GM20431 (cell line): ENCODE results near the gene SLC35A3.
"Not testable (repeated sequence)": the region's sequence is repeated elsewhere in the genome, so short reads cannot be mapped to it uniquely, and the experiment has no call there.

Experiments
- in situ Hi-C: fragments of 300-500 bp; cut with MseI, MboI; formaldehyde crosslinking; loops from one replicate; pipeline ENCODE4 v1.15.0; 2020; ENCODE audit warnings: low sequenced_read_pairs; ENCODE audit not compliant: unreplicated experiment

The SLC35A3 gene

DNA sequence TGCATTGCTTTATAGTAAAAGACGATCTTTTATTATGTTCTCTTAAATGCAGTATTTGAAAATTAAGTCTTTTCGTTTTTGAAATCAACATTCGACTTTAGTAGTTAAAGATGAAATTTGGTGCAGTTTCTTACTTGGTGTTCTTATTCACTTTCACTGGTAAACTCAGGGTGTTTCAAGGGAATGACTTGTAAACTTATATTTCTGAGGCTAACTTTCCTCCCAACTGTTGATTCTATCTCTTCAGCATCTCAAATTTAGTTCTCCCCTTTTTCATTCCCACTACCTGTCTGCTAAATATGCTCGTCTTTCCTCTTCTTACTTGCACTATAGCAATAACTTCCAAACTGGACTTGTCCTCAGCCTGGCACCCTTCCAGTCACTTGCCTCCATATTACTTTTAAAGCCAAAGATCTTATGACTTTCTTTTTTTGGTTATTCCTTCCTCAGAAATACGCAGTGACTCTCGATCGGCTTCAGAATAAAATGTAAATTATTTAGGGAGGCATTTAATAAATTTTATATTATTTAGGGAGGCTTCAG is 988 bp downstream of the SLC35A3 start:
- in situ Hi-C loops, result no loop called here

- in situ Hi-C loops, result not testable (repeated sequence)
Measured at GRCh38 chr1:99972066-99972465, 2.3 kb downstream of the SLC35A3 start.

DNA sequence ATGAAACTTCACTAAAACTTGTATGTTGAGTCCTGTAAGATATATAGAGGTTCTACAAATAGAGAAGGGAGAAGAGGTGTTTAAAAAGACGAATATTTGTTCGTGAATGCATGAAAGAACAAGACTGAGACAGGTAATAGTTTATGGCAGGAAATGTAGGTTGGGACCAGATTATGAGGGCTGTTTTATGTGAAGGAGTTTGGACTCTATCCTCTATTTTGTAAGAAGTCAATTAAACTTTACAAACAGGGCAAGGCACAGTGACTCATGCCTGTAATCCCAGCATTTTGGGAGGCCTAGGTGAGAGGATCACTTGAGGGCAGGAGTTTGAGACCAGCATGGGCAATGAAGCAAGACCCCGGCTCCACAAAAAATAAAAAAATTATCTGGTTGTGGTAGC is 5.7 kb downstream of the SLC35A3 start:
- in situ Hi-C loops, result no loop called here

DNA sequence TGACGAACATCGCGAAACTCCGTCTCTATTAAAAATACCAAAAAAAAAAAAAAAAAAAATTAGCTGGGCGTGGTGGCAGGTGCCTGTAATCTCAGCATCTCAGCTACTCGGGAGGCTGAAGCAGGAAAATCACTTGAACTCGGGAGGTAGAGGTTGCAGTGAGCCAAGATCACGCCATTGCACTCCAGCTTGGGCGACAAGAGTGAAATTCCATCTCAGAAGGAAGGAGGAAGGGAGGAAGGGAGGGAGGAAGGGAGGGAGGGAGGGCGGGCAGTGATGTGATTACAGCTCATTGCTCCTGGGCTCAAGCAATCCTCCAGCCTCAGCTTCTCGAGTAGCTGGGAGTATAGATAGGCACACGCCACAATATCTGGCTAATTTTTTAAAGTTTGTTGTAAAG is 7.5 kb downstream of the SLC35A3 start:
- in situ Hi-C loops, result not testable (repeated sequence)

DNA sequence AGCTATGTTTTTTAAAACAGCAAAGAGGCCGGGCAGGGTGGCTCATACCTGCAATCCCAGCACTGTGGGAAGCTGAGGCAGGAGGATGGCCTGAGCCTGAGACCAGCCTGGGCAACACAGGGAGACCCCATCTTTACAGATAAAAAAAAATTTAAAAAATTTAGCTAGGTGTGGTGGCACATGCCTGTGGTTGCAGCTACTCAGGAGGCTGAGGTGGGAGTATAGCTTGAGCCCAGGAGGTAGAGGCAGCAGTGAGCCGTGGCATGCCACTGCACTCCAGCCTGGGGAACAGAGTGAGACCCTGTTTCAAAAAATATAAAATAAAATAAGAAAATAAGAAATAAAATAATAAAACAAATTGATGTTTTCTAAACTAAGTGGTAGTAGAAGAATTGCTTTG is 8.4 kb downstream of the SLC35A3 start:
- in situ Hi-C loops, result no loop called here

- in situ Hi-C loops, result no loop called here
Measured at GRCh38 chr1:99979091-99979490, 9.3 kb downstream of the SLC35A3 start.

GRCh38 chr1:99980928-99981327 is 11.1 kb downstream of the SLC35A3 start:
- in situ Hi-C loops, result no loop called here

DNA sequence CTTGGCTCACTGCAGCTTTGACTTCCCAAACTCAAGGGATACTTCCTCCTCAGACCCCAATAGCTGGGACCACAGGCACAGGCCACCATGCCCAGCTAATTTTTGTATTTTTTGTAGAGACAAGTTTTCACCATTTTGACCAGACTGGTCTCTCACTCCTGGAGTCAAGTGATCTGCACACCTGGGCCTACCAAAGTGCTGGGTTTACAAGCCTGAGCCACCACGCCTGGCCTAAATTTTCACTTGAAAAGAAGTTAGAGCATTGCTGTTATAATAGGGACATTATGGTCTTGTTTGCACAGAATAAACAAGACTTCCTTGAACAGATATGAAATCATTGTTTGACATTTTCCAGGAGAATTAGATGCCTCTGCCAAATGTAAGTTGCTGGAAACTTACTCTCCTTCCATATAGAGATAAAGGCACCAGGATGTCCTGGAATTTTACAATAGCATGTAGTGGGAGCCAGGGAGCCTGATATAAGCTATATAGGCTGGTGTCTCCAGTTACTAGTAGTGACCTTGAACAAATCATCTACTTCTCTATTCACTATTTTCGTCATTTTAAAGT is 16.9 kb downstream of the SLC35A3 start:
- in situ Hi-C loops, result no loop called here

DNA sequence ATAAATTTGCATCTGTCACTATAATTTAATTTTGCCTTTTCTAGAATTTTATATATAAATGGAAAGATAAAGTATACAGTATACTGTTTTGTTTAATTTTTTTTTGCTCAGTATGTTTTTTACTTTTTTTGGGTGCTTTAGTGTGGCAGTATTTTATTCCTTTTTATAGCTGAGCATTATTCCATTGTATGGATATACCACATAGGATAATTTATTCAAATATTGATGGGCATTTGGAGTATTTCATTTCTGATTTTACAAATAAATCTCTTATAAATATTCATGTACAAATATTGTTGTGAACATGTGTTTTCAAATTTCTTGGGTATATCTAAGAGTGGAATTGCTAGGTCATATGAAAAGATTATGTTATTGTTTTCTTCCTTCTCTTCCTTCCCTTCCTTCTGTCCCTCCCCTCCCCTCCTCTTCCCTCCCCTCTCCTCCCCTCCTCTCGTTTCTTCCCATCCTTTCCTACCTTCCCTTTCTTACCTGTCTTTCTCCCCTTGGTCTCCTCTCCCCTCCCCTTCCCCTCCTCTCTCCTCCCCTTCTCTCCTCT is 18.5 kb downstream of the SLC35A3 start:
- in situ Hi-C loops, result no loop called here

- in situ Hi-C loops, result no loop called here
Measured at GRCh38 chr1:99992044-99992722, 22.4 kb downstream of the SLC35A3 start.

- in situ Hi-C loops, result no loop called here
Measured at GRCh38 chr1:99992760-99993467, 23.1 kb downstream of the SLC35A3 start.

DNA sequence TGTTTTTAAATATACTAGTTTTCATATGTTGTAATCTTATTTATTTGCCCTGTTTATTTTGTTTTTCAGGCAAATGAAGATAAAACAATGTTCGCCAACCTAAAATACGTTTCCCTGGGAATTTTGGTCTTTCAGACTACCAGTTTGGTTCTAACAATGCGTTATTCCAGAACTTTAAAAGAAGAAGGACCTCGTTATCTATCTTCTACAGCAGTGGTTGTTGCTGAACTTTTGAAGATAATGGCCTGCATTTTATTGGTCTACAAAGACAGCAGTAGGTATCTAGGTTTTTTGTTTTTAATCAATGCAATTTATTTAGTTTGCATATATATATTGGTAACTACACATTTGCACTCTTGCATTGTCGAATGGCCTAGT is 23.7 kb downstream of the SLC35A3 start:
- in situ Hi-C loops, result no loop called here

DNA sequence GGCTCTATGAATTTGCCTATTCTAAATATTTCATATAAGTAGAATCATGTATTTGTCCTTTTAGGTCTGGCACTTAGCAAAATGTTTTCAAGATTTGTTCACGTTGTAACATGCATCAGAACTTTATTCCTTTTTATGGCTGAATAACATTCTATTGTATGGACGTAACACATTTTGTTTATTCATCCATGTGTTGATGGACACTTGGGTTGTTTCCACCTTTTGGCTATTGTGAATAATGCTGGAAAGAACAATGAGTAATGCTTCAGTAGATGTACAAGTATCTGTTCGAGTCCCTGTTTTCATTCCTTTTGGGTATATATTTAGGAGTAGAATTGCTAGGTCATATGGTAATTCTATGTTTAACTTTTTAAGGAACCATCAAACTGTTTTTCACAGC is 24.7 kb downstream of the SLC35A3 start:
- in situ Hi-C loops, result no loop called here

- in situ Hi-C loops, result no loop called here
Measured at GRCh38 chr1:99996951-99997350, 27.2 kb downstream of the SLC35A3 start.

DNA sequence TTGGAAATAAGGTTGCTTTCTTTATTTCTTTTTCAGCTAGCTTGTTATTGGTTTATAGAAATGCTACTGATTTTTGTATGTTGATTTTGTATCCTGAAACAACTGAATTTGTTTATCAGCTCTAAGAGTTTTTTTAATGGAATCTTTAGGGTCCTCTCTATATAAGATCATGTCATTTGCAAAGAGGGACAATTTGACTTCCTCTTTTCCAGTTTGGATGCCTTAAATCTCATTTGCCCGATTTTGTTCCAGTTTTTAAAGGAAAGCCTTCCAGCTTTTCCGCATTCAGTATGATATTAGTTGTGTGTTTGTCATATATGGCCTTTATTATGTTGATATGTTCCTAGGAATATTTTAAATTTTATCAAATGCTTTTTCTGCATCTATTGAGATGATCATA is 31.7 kb downstream of the SLC35A3 start:
- in situ Hi-C loops, result no loop called here

GRCh38 chr1:100005424-100005823 is 35.6 kb downstream of the SLC35A3 start:
- in situ Hi-C loops, result no loop called here

GRCh38 chr1:100006688-100007087 is 36.9 kb downstream of the SLC35A3 start:
- in situ Hi-C loops, result no loop called here

GRCh38 chr1:100009458-100009857 is 39.7 kb downstream of the SLC35A3 start:
- in situ Hi-C loops, result no loop called here

GRCh38 chr1:100010804-100011203 is 41.0 kb downstream of the SLC35A3 start:
- in situ Hi-C loops, result no loop called here

GRCh38 chr1:100019220-100019619 is 49.4 kb downstream of the SLC35A3 start:
- in situ Hi-C loops, result no loop called here

- in situ Hi-C loops, result no loop called here
Measured at GRCh38 chr1:100023482-100023881, 53.7 kb downstream of the SLC35A3 start.
